Bronchial epithelial cell (primary cell): ENCODE data around the gene LOX. TPM values are rescaled to one million over a fixed set of nuclear protein-coding genes. Genes with fewer than 3 reads are reported as not detected.

Experiments used
- DNase-seq: peaks from one replicate; pipeline ENCODE4 v3.0.0-alpha.2; 2010; ENCODE audit warnings: low read depth
- FAIRE-seq: peaks from 2 replicates; lab custom pipeline; 2011; peaks lifted over from hg19 to GRCh38; lab: Jason Lieb, UNC
- H3K27me3 ChIP-seq: 2 replicates; pipeline ENCODE4 v1.5.1; 2011; ENCODE audit warnings: low read length; ENCODE audit not compliant: control insufficient read depth, insufficient read depth
- H3K36me3 ChIP-seq: 2 replicates; pipeline ENCODE4 v1.5.1; 2011; ENCODE audit warnings: low read length; ENCODE audit not compliant: control insufficient read depth, insufficient read depth
- H3K4me3 ChIP-seq: 2 replicates; pipeline ENCODE4 v1.5.1; 2011; ENCODE audit warnings: mild to moderate bottlenecking, low read depth, low read length, control low read depth
- total RNA-seq: library from RNA; depleted of rRNA; stranded (reverse); fragments of >200 nt; gene quantifications from 2 replicates; pipeline ENCODE4 v1.2.1, GENCODE V29; 2014
- TF ChIP-seq, protein P1 (sequence below): IDR thresholded peaks from 2 replicates; pipeline ENCODE4 v1.5.1; 2011; ENCODE audit warnings: mild to moderate bottlenecking, moderate library complexity, low read length, control low read depth, inconsistent platforms; ENCODE audit not compliant: insufficient read depth, severe bottlenecking

LOX gene, protein sequence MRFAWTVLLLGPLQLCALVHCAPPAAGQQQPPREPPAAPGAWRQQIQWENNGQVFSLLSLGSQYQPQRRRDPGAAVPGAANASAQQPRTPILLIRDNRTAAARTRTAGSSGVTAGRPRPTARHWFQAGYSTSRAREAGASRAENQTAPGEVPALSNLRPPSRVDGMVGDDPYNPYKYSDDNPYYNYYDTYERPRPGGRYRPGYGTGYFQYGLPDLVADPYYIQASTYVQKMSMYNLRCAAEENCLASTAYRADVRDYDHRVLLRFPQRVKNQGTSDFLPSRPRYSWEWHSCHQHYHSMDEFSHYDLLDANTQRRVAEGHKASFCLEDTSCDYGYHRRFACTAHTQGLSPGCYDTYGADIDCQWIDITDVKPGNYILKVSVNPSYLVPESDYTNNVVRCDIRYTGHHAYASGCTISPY
- 1.4 and 1.8 TPM in 2 replicates for total RNA-seq

DNA sequence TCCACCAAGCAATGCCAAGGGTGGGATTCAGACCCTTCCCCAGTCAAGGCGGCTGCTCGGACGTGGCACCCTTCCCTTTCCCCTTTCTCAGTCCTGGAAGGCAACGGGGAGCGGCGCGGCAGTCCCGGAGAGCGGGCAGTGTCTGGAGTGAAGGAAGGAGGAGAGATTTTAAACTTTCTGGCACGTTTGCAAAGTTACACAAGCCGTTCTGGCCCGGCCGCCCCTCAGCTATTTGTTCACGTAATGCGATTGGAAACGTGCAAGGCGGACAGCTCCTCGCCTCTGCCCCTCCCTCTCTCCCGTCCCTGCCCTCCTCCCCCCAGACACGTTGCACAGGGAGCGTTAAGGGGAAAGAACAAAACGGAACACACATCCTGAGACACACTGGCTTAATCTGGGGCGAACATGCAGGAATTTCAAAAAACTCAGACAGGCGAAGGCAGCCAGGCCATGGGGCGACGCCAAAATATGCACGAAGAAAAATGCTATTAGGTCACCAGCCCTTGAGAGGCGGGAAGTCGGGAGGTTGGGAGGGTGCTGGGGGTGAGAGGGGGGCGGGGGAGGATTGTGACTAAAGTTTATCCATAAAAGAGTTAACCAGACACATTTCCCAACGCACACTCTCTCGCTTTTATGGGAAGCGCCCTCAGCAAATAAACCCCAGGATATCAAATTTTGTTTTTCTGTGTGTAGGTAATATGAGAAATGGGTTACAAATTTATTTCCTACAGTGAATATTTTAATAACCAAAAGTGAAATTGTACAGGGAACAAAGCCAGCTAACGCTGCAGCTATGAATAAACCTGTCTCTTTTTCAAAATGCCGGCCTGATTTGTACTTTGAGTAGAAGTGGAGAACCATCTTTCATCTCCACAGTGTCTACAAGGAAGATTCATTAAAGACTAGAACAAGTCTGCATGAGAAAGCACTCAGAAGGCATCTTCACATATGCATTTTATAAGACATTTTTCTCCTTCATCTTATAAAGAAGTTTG is at the start of gene LOX:
TSS of gene LOX (minus strand) at position 144 of the 995 bp plus-strand sequence. CDS start 274 bp downstream, outside the sequence.
- no peaks in the 10 kb centered on the region for H3K27me3 ChIP-seq
- TF ChIP-seq, protein P1, sequence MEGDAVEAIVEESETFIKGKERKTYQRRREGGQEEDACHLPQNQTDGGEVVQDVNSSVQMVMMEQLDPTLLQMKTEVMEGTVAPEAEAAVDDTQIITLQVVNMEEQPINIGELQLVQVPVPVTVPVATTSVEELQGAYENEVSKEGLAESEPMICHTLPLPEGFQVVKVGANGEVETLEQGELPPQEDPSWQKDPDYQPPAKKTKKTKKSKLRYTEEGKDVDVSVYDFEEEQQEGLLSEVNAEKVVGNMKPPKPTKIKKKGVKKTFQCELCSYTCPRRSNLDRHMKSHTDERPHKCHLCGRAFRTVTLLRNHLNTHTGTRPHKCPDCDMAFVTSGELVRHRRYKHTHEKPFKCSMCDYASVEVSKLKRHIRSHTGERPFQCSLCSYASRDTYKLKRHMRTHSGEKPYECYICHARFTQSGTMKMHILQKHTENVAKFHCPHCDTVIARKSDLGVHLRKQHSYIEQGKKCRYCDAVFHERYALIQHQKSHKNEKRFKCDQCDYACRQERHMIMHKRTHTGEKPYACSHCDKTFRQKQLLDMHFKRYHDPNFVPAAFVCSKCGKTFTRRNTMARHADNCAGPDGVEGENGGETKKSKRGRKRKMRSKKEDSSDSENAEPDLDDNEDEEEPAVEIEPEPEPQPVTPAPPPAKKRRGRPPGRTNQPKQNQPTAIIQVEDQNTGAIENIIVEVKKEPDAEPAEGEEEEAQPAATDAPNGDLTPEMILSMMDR, result no peak
- H3K4me3 ChIP-seq, result peak within 1 kb of the TSS; percentile 52
- FAIRE-seq (no peak), DNase-seq (peak; percentile 49)
- no peaks in the 10 kb centered on the region for H3K36me3 ChIP-seq

DNA sequence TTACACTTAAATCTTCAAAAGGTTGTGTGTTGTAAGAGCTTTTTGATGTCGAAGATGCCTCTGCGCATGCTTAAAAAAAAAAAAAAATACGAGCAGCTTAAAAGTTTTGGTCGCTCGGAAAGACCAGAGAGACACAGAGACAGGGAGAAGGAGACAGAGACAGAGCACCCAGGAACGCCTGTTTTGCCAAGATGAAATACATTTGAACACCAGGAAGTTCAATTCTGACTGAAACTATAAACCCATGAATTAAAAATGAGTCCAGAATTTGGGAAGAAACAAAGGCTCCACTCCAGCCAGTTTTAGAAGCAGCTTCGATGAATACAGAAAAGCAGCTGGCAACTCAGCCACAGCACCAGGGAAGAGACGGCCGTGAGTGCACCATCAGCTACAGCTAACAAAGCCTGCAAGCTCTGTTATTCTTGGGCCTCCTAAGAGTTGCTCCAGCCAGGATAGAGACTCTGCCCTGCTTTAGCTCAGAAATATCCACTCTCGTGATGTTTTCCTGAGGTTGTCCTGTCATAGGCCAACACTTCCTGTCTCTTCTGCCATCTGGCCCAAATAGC is 48.8 kb upstream of the LOX start:
- no peak for DNase-seq
- TF ChIP-seq, protein P1, result no peak
- no peaks in the 10 kb centered on the region for H3K36me3 ChIP-seq
- FAIRE-seq, result no peak
- H3K27me3 ChIP-seq, result no peaks in the 10 kb centered on the region
- H3K4me3 ChIP-seq, result no peak overlapping the region

DNA sequence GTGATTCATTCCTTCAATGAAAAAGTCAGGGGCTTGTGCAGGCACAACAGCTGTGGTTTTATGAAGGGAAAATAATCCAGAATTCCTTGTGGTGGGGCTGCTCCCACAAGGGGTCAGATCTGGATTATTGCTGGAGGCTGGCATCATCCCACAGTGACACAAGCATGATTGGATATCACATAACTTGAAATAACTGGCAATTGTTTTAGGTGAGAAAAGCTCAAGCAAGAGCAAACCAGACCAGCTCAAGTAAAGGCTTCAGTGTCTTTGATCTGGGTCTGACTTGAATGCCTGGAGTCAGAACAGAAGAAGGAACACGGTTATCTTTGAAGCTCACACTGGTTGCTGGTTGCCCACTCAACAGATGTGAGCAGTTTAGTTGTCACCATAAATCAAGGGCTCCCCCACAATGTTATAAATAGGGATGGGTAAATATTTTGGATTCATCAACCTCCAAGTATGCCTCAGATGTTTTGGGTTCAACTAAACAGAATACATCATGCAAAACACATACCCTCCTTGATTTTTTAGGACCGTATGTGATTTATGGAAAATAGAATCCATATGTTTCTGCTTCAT is 48.2 kb upstream of the LOX start:
- H3K4me3 ChIP-seq, result no peak overlapping the region
- FAIRE-seq (no peak), DNase-seq (peak; percentile 29)
- TF ChIP-seq, protein P1, result no peak
- H3K36me3 ChIP-seq, result no peaks in the 10 kb centered on the region
- no peaks in the 10 kb centered on the region for H3K27me3 ChIP-seq

DNA sequence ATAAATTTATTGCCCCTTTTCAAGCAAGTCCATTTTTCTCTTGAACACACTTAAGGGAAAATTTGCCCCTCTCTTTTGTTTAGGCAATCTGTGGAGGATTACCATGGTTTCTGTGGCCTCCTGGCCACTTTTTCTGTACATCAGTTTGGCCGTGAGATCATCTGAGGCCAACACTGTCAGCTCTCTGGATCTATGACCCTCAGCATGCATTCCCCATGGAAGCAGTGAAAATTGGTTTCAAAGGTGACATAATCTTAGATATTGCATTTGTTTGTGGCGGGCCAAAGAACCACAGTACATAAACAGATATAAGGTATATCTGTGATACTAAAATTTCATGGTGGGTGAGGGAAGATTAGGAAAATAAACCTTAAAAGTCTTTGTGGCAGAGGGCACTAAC is 46.7 kb upstream of the LOX start:
- no peak overlapping the region for H3K4me3 ChIP-seq
- no peak for FAIRE-seq

More for the DNA sequence above, 46.7 kb upstream of the LOX start:
- no peak for DNase-seq
- TF ChIP-seq, protein P1, result no peak
- no peaks in the 10 kb centered on the region for H3K27me3 ChIP-seq
- H3K36me3 ChIP-seq, result no peaks in the 10 kb centered on the region
